B cell (primary cell): ENCODE data around the gene ATXN7L3. TPM values are rescaled to one million over a fixed set of nuclear protein-coding genes. Genes with fewer than 3 reads are reported as not detected.

Experiments used
- ATAC-seq: fragments of 200-7000 bp; cut with Tn5 transposase; one replicate; pipeline ENCODE4 v1.10.0; 2021; ENCODE audit warnings: low read depth, mild to moderate bottlenecking, moderate number of reproducible peaks, moderate library complexity
- CTCF ChIA-PET: fragments of 350-600 bp; sonication (Branson Sonifier 250); formaldehyde crosslinking; loops from one replicate; lab custom pipeline; 2021; ENCODE audit warnings: antibody characterized with exemption, inconsistent platforms; lab: Charles Lee
- POLR2A ChIA-PET: fragments of 350-600 bp; sonication (Branson Sonifier 250); formaldehyde crosslinking; loops from one replicate; lab custom pipeline; 2021; ENCODE audit warnings: antibody characterized with exemption; lab: Charles Lee
- DNase-seq: peaks from one replicate; pipeline ENCODE4 v3.0.0; 2013
- H2AFZ ChIP-seq: 2 replicates; pipeline ENCODE4 v1.6.1; 2012; ENCODE audit warnings: mild to moderate bottlenecking, low read depth, low read length; ENCODE audit not compliant: insufficient read depth, poor library complexity, severe bottlenecking
- H3K27ac ChIP-seq, 2 donors: 1 replicate in 1 of 2; 2 replicates in 1 of 2; pipeline ENCODE4 v1.5.1; 2012 to 2013; ENCODE audit warnings: low read length in 2 of 2, mild to moderate bottlenecking in 2 of 2, moderate library complexity in 1 of 2
- H3K27me3 ChIP-seq, 4 experiments: fragments of 200-600 bp in 1 of 4; sonication (generic) in 1 of 4; replicated peaks in 1 of 4; 1 replicate in 2 of 4; 2 replicates in 2 of 4; pipeline versions ENCODE4 v1.6.1 to v1.7.0; 2013 to 2016; ENCODE audit warnings: low read length in 3 of 4, mild to moderate bottlenecking in 2 of 4, mixed read lengths in 1 of 4, moderate library complexity in 1 of 4; ENCODE audit not compliant: insufficient read depth in 4 of 4, control insufficient read depth in 3 of 4; ENCODE audit errors: control extremely low read depth in 1 of 4
- H3K36me3 ChIP-seq, 2 experiments: replicated peaks in 1 of 2; 1 replicate in 1 of 2; 2 replicates in 1 of 2; pipeline versions ENCODE4 v1.6.1 to v1.7.1; 2013; ENCODE audit warnings: low read length in 1 of 2; ENCODE audit not compliant: insufficient read depth in 2 of 2, control insufficient read depth in 1 of 2; ENCODE audit errors: control extremely low read depth in 1 of 2, extremely low read depth in 1 of 2
- H3K4me1 ChIP-seq, 2 donors: fragments of 200-600 bp in 1 of 2; sonication (generic) in 1 of 2; 1 replicate in 1 of 2; 2 replicates in 1 of 2; pipeline versions ENCODE4 v1.5.1 to v1.6.1; 2013 to 2017; ENCODE audit warnings: low read length in 2 of 2; ENCODE audit not compliant: control insufficient read depth in 2 of 2, insufficient read depth in 2 of 2
- H3K4me2 ChIP-seq: replicated peaks from 2 replicates; pipeline ENCODE3; 2012; ENCODE audit warnings: mild to moderate bottlenecking, low read depth, low read length; ENCODE audit not compliant: poor library complexity, severe bottlenecking
- H3K4me3 ChIP-seq, 5 experiments: fragments of 200-600 bp in 1 of 5; sonication (generic) in 1 of 5; 1 replicate in 3 of 5; 2 replicates in 2 of 5; pipeline versions ENCODE4 v1.5.1 to v1.7.0; 2011 to 2016; ENCODE audit warnings: low read length in 4 of 5, mild to moderate bottlenecking in 4 of 5, low read depth in 2 of 5, control low read depth in 1 of 5, moderate library complexity in 1 of 5; ENCODE audit not compliant: insufficient read depth in 1 of 5; ENCODE audit errors: control extremely low read depth in 1 of 5, extremely low read depth in 1 of 5
- H3K79me2 ChIP-seq: fragments of 200-600 bp; sonication (generic); one replicate; pipeline ENCODE4 v1.6.0; 2016; ENCODE audit warnings: low read length; ENCODE audit not compliant: control insufficient read depth, insufficient read depth
- H3K9ac ChIP-seq: fragments of 200-600 bp; sonication (generic); 2 replicates; pipeline ENCODE4 v1.6.1; 2017; ENCODE audit warnings: mild to moderate bottlenecking, low read length, moderate library complexity
- H3K9me3 ChIP-seq, 3 donors: one replicate each; pipeline versions ENCODE4 v1.6.1 to v1.7.1; 2013; ENCODE audit warnings: low read length in 2 of 3; ENCODE audit not compliant: control insufficient read depth in 2 of 3, insufficient read depth in 1 of 3; ENCODE audit errors: control extremely low read depth in 1 of 3
- H4K20me1 ChIP-seq: 2 replicates; pipeline ENCODE4 v1.6.0; 2012; ENCODE audit warnings: mild to moderate bottlenecking, low read length; ENCODE audit not compliant: insufficient read depth, control insufficient read depth, poor library complexity, severe bottlenecking
- H3K27ac Mint-ChIP-seq: one replicate; pipeline ENCODE4 v1.8.0; 2021; ENCODE audit warnings: mixed read lengths
- H3K27me3 Mint-ChIP-seq: one replicate; pipeline ENCODE4 v1.8.0; 2021; ENCODE audit warnings: mixed read lengths
- H3K4me1 Mint-ChIP-seq: one replicate; pipeline ENCODE4 v1.8.0; 2021; ENCODE audit warnings: mixed read lengths
- H3K4me3 Mint-ChIP-seq: one replicate; pipeline ENCODE4 v1.8.0; 2021; ENCODE audit warnings: mixed read lengths
- H3K9me3 Mint-ChIP-seq: one replicate; pipeline ENCODE4 v1.8.0; 2022; ENCODE audit warnings: mixed read lengths; ENCODE audit not compliant: insufficient read depth
- EZH2 ChIP-seq: IDR thresholded peaks from 2 replicates; pipeline ENCODE4 v1.6.1; 2012; ENCODE audit warnings: borderline replicate concordance, low read depth, mild to moderate bottlenecking, moderate library complexity, low read length; ENCODE audit not compliant: insufficient read depth, poor library complexity, severe bottlenecking
- WGBS: methylation state at CpG from one replicate; pipeline ENCODE4 v1.1.5; 2013; ENCODE audit warnings: missing lambda C conversion rate; ENCODE audit not compliant: insufficient coverage; 5-methylcytosine and 5-hydroxymethylcytosine counted together
- intact Hi-C: fragments of 100-400 bp; cut with micrococcal nuclease; formaldehyde crosslinking; loops from one replicate; pipeline ENCODE4 v1.10.0; 2022
- polyA plus RNA-seq: library from polyadenylated mRNA; depleted of rRNA; stranded (reverse); fragments of >200 nt; gene quantifications from 2 replicates; pipeline ENCODE4 v1.2.3, GENCODE V29; 2012
- total RNA-seq, 2 donors: library from RNA; stranded (reverse); fragments of 120-200 nt in 1 of 2; gene quantifications; 1 replicate in 1 of 2; 2 replicates in 1 of 2; pipeline versions ENCODE4 v1.2.3 to v1.2.4, GENCODE V29; 2013 to 2022
- TF ChIP-seq, protein P1 (sequence below): fragments of 200-600 bp; IDR thresholded peaks from one replicate; pipeline ENCODE4 v1.8.0; 2022; ENCODE audit warnings: antibody characterized with exemption, mild to moderate bottlenecking

The ATXN7L3 gene
- total and polyA plus RNA-seq, 2 donors (not counting 1 experiment from before 2014, with no cell fraction given): 63.6 to 107 TPM

DNA sequence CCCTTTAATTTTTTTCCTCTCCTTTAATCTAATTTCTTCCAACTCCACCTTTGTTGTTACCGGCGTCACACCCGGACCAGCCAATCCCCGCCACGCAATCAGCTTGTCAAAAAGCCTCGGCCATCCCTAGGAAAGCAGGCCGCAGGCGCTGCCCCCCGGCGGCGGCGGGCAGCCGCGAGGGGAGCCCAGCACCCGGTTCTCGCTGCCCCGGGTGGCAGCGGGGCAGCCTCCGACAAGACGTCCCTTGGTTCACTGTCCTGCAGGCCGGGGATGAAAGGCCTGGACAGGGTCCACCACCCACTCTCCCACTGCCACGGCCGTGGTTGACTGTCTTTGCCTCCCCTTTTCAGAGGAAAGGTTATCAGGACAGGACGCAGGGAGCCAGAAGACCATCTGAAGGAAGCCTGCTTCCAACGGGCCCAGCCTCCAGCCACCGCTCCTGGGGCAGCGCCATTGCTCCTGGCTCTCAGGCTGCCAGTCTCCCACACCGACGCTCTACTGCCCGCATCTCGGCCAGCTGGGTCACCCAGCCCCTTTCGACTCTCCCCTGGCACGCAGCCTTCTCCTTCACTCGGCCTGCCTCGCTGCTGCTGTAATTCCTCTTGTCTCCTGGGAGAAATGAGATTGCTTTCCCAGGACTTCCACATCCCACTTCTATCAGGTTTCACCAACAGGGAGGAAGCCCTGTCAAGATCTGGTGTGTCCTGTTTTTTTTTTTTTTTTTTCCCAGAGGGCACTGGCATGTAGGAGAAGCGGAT is 22.6 kb upstream of the ATXN7L3 start:
- Histone ChIP-seq H2AFZ (peak overlapping the region; percentile 71), H4K20me1 (no peaks in the 10 kb centered on the region), H3K27me3 (no peaks in the 10 kb centered on the region), H3K9ac (peak overlapping the region; percentile 82), H3K4me1 (peaks cover 15% of the 10 kb centered on the region in 2 donors), H3K27ac (peak overlapping the region; percentile 9 to 75), H3K79me2 (peaks cover 17% of the 10 kb centered on the region), H3K36me3 (no peaks in the 10 kb centered on the region), H3K4me3 (peak overlapping the region; percentile 72 to 91 (median 87)), H3K4me2 (peak overlapping the region; percentile 92), H3K9me3 (no peaks in the 10 kb centered on the region)
- no peaks in the 10 kb centered on the region for H3K27me3 Mint-ChIP-seq
- peaks cover 19% of the 10 kb centered on the region for H3K4me1 Mint-ChIP-seq
- peak overlapping the region; percentile 92 for H3K4me3 Mint-ChIP-seq
- ChIA-PET POLR2A (interaction anchor here (0.6 to 7.8 kb wide), 19 partner anchors 12 to 930 kb away, joined by 3 to 100 read pairs (median 9); partner anchors contain the start of genes ATXN7L3, GRN, HEXIM1 and SLC25A39), CTCF (interaction anchor here (0.6 to 5.5 kb wide), 17 partner anchors 8 to 141 kb away, joined by 3 to 62 read pairs (median 8); partner anchors contain the start of genes FAM171A2, GRN, HDAC5 and SLC25A39)
- TF ChIP-seq, protein P1, sequence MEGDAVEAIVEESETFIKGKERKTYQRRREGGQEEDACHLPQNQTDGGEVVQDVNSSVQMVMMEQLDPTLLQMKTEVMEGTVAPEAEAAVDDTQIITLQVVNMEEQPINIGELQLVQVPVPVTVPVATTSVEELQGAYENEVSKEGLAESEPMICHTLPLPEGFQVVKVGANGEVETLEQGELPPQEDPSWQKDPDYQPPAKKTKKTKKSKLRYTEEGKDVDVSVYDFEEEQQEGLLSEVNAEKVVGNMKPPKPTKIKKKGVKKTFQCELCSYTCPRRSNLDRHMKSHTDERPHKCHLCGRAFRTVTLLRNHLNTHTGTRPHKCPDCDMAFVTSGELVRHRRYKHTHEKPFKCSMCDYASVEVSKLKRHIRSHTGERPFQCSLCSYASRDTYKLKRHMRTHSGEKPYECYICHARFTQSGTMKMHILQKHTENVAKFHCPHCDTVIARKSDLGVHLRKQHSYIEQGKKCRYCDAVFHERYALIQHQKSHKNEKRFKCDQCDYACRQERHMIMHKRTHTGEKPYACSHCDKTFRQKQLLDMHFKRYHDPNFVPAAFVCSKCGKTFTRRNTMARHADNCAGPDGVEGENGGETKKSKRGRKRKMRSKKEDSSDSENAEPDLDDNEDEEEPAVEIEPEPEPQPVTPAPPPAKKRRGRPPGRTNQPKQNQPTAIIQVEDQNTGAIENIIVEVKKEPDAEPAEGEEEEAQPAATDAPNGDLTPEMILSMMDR: no peak
- TF ChIP-seq EZH2: no peak
- peak overlapping the region; percentile 92 for H3K27ac Mint-ChIP-seq
- 9% methylated on average over 35 of the region's 36 CpGs for WGBS
- ATAC-seq (no peak), DNase-seq (peak; percentile 67)
- intact Hi-C loops: no loop called here
- H3K9me3 Mint-ChIP-seq: no peaks in the 10 kb centered on the region

DNA sequence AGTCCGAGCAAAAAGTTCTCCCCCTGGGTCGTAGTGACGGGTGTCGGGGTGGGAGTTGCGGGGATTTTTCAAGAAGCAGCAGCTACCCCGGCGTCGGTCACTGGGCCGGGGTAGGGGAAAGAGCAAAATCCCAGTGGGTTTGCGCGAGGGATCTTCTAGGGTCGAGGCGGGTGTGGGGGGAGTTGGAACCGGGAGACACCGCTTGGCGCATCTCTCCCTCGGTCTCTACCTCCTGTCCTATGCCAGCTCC is 22.1 kb upstream of the ATXN7L3 start:
- peak overlapping the region; percentile 92 for H3K4me3 Mint-ChIP-seq
- ATAC-seq (no peak), DNase-seq (no peak)
- Histone ChIP-seq H3K9me3 (no peaks in the 10 kb centered on the region), H3K27me3 (no peaks in the 10 kb centered on the region), H3K9ac (peak overlapping the region; percentile 82), H3K36me3 (no peaks in the 10 kb centered on the region), H3K4me3 (peak overlapping the region; percentile 72 to 91 (median 87)), H3K79me2 (peaks cover 22% of the 10 kb centered on the region), H4K20me1 (no peaks in the 10 kb centered on the region), H2AFZ (peak overlapping the region; percentile 71), H3K27ac (peak overlapping the region; percentile 9 to 75), H3K4me1 (peaks cover 20% of the 10 kb centered on the region in 2 donors), H3K4me2 (peak overlapping the region; percentile 92)
- no peaks in the 10 kb centered on the region for H3K9me3 Mint-ChIP-seq
- POLR2A ChIA-PET: interaction anchor here (0.6 to 7.8 kb wide), 18 partner anchors 11 to 945 kb away, joined by 3 to 100 read pairs (median 9); partner anchors contain the start of genes ATXN7L3, GRN, HEXIM1 and SLC25A39
- no peaks in the 10 kb centered on the region for H3K27me3 Mint-ChIP-seq
- WGBS: 0% methylated on average over 12 of the region's 17 CpGs
- peaks cover 23% of the 10 kb centered on the region for H3K4me1 Mint-ChIP-seq
- TF ChIP-seq EZH2: no peak
- TF ChIP-seq, protein P1: no peak
- H3K27ac Mint-ChIP-seq: peak overlapping the region; percentile 92
- CTCF ChIA-PET: interaction anchor here (0.6 to 5.5 kb wide), 22 partner anchors 9 to 141 kb away, joined by 3 to 62 read pairs (median 4); partner anchors contain the start of genes FAM171A2, GRN, HDAC5 and HROB
- intact Hi-C loops: loop anchor here (1.0 kb wide), 1 partner anchor 103 kb away; the partner anchor contains the start of gene SLC25A39
